Chondrocyte (in vitro differentiated cells): ENCODE data around the gene MAX. TPM values are rescaled to one million over a fixed set of nuclear protein-coding genes. Genes with fewer than 3 reads are reported as not detected.

Source experiments
- DNase-seq: peaks from one replicate; pipeline ENCODE4 v3.0.0; 2021; ENCODE audit warnings: mixed read lengths, low spot score
- H3K27ac Mint-ChIP-seq: one replicate; pipeline ENCODE4 v1.8.0; 2021; ENCODE audit warnings: mild to moderate bottlenecking, moderate library complexity, mixed read lengths; ENCODE audit not compliant: unreplicated experiment
- H3K27me3 Mint-ChIP-seq: 2 replicates; pipeline ENCODE4 v1.8.0; 2021; ENCODE audit warnings: low read depth, mixed read lengths
- H3K36me3 Mint-ChIP-seq: 2 replicates; pipeline ENCODE4 v1.8.0; 2021; ENCODE audit warnings: low read depth, mixed read lengths
- H3K4me1 Mint-ChIP-seq: 2 replicates; pipeline ENCODE4 v1.8.0; 2021; ENCODE audit warnings: low read depth, mild to moderate bottlenecking, mixed read lengths
- H3K4me3 Mint-ChIP-seq: one replicate; pipeline ENCODE4 v1.8.0; 2021; ENCODE audit warnings: mild to moderate bottlenecking, moderate library complexity, mixed read lengths; ENCODE audit not compliant: unreplicated experiment
- H3K9me3 Mint-ChIP-seq: 2 replicates; pipeline ENCODE4 v1.8.0; 2021; ENCODE audit warnings: low read depth, mixed read lengths
- CTCF ChIP-seq: fragments of 200-600 bp; sonication (generic); IDR thresholded peaks from 2 replicates; pipeline ENCODE4 v1.5.0; 2021; ENCODE audit warnings: antibody characterized with exemption, mild to moderate bottlenecking, moderate library complexity
- total RNA-seq: library from RNA; stranded (reverse); gene quantifications from 3 replicates; pipeline ENCODE4 v1.2.1, GENCODE V29; 2021

The MAX gene
- total RNA-seq, 1 donor from 2014 or later = 94.1 TPM

GRCh38 chr14:65057695-65058094 is 44.6 kb downstream of the MAX start:
- Mint-ChIP-seq H3K4me3 (no peak overlapping the region), H3K9me3 (no peaks in the 10 kb centered on the region), H3K27me3 (no peaks in the 10 kb centered on the region), H3K27ac (no peak overlapping the region), H3K4me1 (peaks cover 2% of the 10 kb centered on the region), H3K36me3 (peaks cover 15% of the 10 kb centered on the region)
- TF ChIP-seq CTCF = no peak
- no peak for DNase-seq

- Mint-ChIP-seq H3K27me3 (no peaks in the 10 kb centered on the region), H3K9me3 (no peaks in the 10 kb centered on the region), H3K4me3 (no peak overlapping the region), H3K27ac (no peak overlapping the region), H3K4me1 (no peaks in the 10 kb centered on the region), H3K36me3 (peaks cover 6% of the 10 kb centered on the region)
- no peak for TF ChIP-seq CTCF
- DNase-seq = no peak
Observed at GRCh38 chr14:65054471-65055085, 47.7 kb downstream of the MAX start.

- H3K4me3 Mint-ChIP-seq = no peak overlapping the region
- H3K27me3 Mint-ChIP-seq = no peaks in the 10 kb centered on the region
- no peak for DNase-seq
- no peaks in the 10 kb centered on the region for H3K4me1 Mint-ChIP-seq
- H3K9me3 Mint-ChIP-seq = no peaks in the 10 kb centered on the region
- H3K36me3 Mint-ChIP-seq = peaks cover 6% of the 10 kb centered on the region
- H3K27ac Mint-ChIP-seq = no peak overlapping the region
- no peak for TF ChIP-seq CTCF
Observed at GRCh38 chr14:65053466-65053865, 48.9 kb downstream of the MAX start.

GRCh38 chr14:65052832-65053231 is 49.5 kb downstream of the MAX start:
- no peak for DNase-seq
- H3K4me1 Mint-ChIP-seq = peaks cover 5% of the 10 kb centered on the region
- H3K36me3 Mint-ChIP-seq = peaks cover 6% of the 10 kb centered on the region
- H3K27ac Mint-ChIP-seq = no peak overlapping the region
- TF ChIP-seq CTCF = no peak
- no peaks in the 10 kb centered on the region for H3K9me3 Mint-ChIP-seq
- H3K4me3 Mint-ChIP-seq = no peak overlapping the region
- no peaks in the 10 kb centered on the region for H3K27me3 Mint-ChIP-seq

- TF ChIP-seq CTCF = no peak
- Mint-ChIP-seq H3K9me3 (peaks cover 2% of the 10 kb centered on the region), H3K36me3 (peaks cover 27% of the 10 kb centered on the region), H3K4me3 (no peak overlapping the region), H3K4me1 (peaks cover 12% of the 10 kb centered on the region), H3K27me3 (no peaks in the 10 kb centered on the region), H3K27ac (no peak overlapping the region)
- no peak for DNase-seq
Observed at GRCh38 chr14:65045709-65046108, 56.6 kb downstream of the MAX start.
